Thoracic aorta (tissue), 2 donors: ENCODE results near the gene DCT. TPM values are rescaled to one million over a fixed set of nuclear protein-coding genes. Genes with fewer than 3 reads are reported as not detected.

Source experiments
- ATAC-seq: fragments of 150-250 bp; one replicate; pipeline ENCODE4 v1.8.0; 2017; ENCODE audit warnings: low read depth; ENCODE audit not compliant: insufficient number of reproducible peaks, low FRiP score
- DNase-seq: peaks from one replicate; pipeline ENCODE4 v3.0.0-alpha.2; 2020; ENCODE audit warnings: low spot score
- H3K27ac ChIP-seq, 2 donors: fragments of 200-600 bp; sonication (generic); 1 replicate in 1 of 2; 2 replicates in 1 of 2; pipeline ENCODE4 v1.5.1; 2016; ENCODE audit warnings: mild to moderate bottlenecking in 2 of 2, moderate library complexity in 2 of 2
- H3K27me3 ChIP-seq: fragments of 200-600 bp; sonication (generic); replicated peaks from 2 replicates; pipeline ENCODE4 v1.6.0; 2016; ENCODE audit warnings: mild to moderate bottlenecking; ENCODE audit not compliant: insufficient read depth
- H3K36me3 ChIP-seq: fragments of 200-600 bp; sonication (generic); one replicate; pipeline ENCODE4 v1.5.1; 2016
- H3K4me1 ChIP-seq, 2 donors: fragments of 200-600 bp; sonication (generic); 1 replicate in 1 of 2; 2 replicates in 1 of 2; pipeline versions ENCODE4 v1.5.1 to v1.6.0; 2016; ENCODE audit warnings: low read depth in 2 of 2, mild to moderate bottlenecking in 1 of 2; ENCODE audit not compliant: control insufficient read depth in 1 of 2
- H3K4me3 ChIP-seq: fragments of 200-600 bp; sonication (generic); 2 replicates; pipeline ENCODE4 v1.5.1; 2016; ENCODE audit warnings: mild to moderate bottlenecking
- H3K9me3 ChIP-seq: fragments of 200-600 bp; sonication (generic); 2 replicates; pipeline ENCODE4 v1.5.1; 2016
- CTCF ChIP-seq: fragments of 200-600 bp; sonication (generic); IDR thresholded peaks from one replicate; pipeline ENCODE4 v1.5.1; 2019; ENCODE audit warnings: antibody characterized with exemption
- total RNA-seq, 2 donors: library from RNA; depleted of rRNA; stranded (reverse); fragments of >200 nt; gene quantifications; one replicate each; pipeline versions ENCODE4 v1.1.0 to v1.2.3, GENCODE V29; 2016

Gene DCT
- total RNA-seq, 2 donors from 2014 or later = 0.27 TPM; not detected in 1

GRCh38 chr13:94480672-94481145, 1.2 kb upstream of the DCT start:
- no peak for ATAC-seq
- H3K27ac ChIP-seq = no peak overlapping the region

GRCh38 chr13:94478913-94479312, 569 bp downstream of the DCT start:
- no peaks in the 10 kb centered on the region for H3K27me3 ChIP-seq
- DNase-seq = no peak
- no peak overlapping the region for H3K27ac ChIP-seq
- no peak for ATAC-seq
- no peak for TF ChIP-seq CTCF
- H3K4me3 ChIP-seq = no peak overlapping the region
- no peaks in the 10 kb centered on the region for H3K4me1 ChIP-seq
- H3K36me3 ChIP-seq = no peaks in the 10 kb centered on the region
- H3K9me3 ChIP-seq = no peaks in the 10 kb centered on the region

More at GRCh38 chr13:94480672-94481145, 1.2 kb upstream of the DCT start:
- Histone ChIP-seq H3K4me3 (no peak overlapping the region), H3K27me3 (no peaks in the 10 kb centered on the region), H3K4me1 (no peaks in the 10 kb centered on the region), H3K36me3 (no peaks in the 10 kb centered on the region), H3K9me3 (no peaks in the 10 kb centered on the region)
- no peak for TF ChIP-seq CTCF
- DNase-seq = no peak

GRCh38 chr13:94470126-94470525, 9.4 kb downstream of the DCT start:
- no peak for ATAC-seq
- DNase-seq = no peak
- no peaks in the 10 kb centered on the region for H3K9me3 ChIP-seq

GRCh38 chr13:94464771-94465170, 14.7 kb downstream of the DCT start:
- Histone ChIP-seq H3K27ac (no peak overlapping the region), H3K4me3 (no peak overlapping the region), H3K4me1 (no peaks in the 10 kb centered on the region), H3K27me3 (no peaks in the 10 kb centered on the region), H3K36me3 (no peaks in the 10 kb centered on the region), H3K9me3 (no peaks in the 10 kb centered on the region)
- TF ChIP-seq CTCF = no peak
- DNase-seq (no peak), ATAC-seq (no peak)

More at GRCh38 chr13:94470126-94470525, 9.4 kb downstream of the DCT start:
- Histone ChIP-seq H3K36me3 (no peaks in the 10 kb centered on the region), H3K27me3 (no peaks in the 10 kb centered on the region), H3K27ac (no peak overlapping the region), H3K4me1 (no peaks in the 10 kb centered on the region), H3K4me3 (no peak overlapping the region)
- TF ChIP-seq CTCF = no peak

GRCh38 chr13:94462670-94463069, 16.8 kb downstream of the DCT start:
- Histone ChIP-seq H3K4me1 (no peaks in the 10 kb centered on the region), H3K27ac (no peak overlapping the region), H3K27me3 (no peaks in the 10 kb centered on the region), H3K9me3 (no peaks in the 10 kb centered on the region), H3K4me3 (no peak overlapping the region), H3K36me3 (no peaks in the 10 kb centered on the region)
- DNase-seq (no peak), ATAC-seq (no peak)
- no peak for TF ChIP-seq CTCF
